ENCODE results near the gene FAF1. TPM values are rescaled to one million over a fixed set of nuclear protein-coding genes. Genes with fewer than 3 reads are reported as not detected.

Gene FAF1
- total RNA-seq, 1 donor = 49.6 TPM

DNA sequence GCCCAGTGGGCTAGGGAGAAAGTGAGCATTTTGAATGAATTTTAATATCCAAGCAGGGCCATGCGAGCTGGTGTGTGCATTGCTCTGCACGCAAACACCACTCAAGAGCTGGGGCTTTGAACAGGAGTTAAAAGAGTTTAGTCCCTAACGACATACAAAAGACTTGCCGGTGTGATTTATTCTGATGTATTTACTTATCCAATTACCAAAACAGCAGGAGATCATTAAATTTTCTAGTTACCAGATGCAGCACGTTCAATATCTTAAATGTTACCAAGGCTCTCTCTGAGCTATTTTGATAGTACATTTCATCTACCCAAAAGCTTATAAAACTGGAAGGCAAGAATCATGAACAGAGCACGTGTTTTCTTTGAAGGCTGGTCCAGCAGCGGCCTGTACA, 506.8 kb downstream of the FAF1 start:
- H3K27me3 ChIP-seq (ENCODE audit: insufficient read depth, low read length) = no peaks in the 10 kb centered on the region
- H3K9me3 ChIP-seq (ENCODE audit: low read depth, low read length) = no peaks in the 10 kb centered on the region
- no peaks in the 10 kb centered on the region for H3K4me1 ChIP-seq (ENCODE audit: insufficient read depth, low read length)
- no peak overlapping the region for H3K4me3 ChIP-seq (ENCODE audit: low read length)

DNA sequence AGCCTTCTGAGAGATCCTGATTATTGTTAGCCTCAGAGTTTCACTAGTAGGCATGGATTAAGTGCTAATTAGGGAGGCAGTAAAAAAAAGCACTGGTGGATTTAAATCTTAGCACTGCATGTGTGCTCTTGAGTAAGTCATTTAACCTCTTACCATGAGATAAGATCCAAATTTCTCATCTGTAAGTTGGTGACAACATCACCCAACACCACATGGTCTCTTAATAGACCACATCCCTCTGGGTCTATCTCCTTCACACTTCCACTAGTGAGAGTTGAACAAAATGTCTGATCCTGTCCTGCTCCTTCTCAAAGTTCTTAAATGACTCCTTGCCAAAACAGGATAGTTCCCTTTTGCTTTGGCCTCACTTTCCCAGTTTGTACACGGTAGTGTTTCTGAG, 507.4 kb downstream of the FAF1 start:
- H3K9me3 ChIP-seq (ENCODE audit: low read depth, low read length) = no peaks in the 10 kb centered on the region
- no peak overlapping the region for H3K4me3 ChIP-seq (ENCODE audit: low read length)
- no peaks in the 10 kb centered on the region for H3K4me1 ChIP-seq (ENCODE audit: insufficient read depth, low read length)
- H3K27me3 ChIP-seq (ENCODE audit: insufficient read depth, low read length) = no peaks in the 10 kb centered on the region

DNA sequence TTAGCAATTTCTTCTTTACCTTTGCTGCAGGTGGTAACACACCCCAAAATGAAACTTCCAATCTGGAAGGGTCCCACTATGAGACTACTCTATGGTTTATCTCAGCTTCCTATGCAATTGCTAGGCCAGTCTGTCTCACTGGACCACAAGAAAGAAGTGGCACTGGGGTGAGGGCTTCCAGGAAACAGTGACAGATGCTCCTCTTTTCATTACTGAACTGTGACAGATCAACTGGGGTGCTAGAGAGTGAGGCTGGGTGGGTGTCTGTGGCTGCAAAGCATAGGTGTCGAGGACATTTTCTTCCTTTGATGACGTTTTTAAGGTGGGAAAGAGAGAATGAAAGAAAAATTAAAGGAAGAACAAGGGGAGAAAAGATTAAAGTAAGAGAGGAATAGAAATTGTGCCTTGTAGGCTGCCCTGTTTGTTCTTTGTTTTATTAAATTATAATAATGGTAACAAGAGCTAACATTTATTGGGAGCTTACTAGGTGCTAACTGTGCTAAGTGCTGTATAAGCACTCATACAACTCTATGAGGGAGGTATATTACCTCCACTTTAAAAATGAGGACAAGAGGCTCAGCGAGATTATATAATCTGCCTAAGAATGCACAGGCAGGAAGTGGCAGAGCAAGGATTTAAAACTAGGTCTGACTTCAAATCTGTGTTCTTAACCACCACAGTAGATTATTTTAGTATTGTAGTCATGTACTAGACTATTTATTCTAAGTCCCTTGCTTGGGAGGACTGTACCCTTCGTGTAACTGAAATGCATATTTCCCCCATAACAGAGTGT, 509.0 kb downstream of the FAF1 start:
- H3K9me3 ChIP-seq (ENCODE audit: low read depth, low read length) = no peaks in the 10 kb centered on the region
- no peaks in the 10 kb centered on the region for H3K4me1 ChIP-seq (ENCODE audit: insufficient read depth, low read length)
- no peak overlapping the region for H3K4me3 ChIP-seq (ENCODE audit: low read length)
- no peaks in the 10 kb centered on the region for H3K27me3 ChIP-seq (ENCODE audit: insufficient read depth, low read length)

DNA sequence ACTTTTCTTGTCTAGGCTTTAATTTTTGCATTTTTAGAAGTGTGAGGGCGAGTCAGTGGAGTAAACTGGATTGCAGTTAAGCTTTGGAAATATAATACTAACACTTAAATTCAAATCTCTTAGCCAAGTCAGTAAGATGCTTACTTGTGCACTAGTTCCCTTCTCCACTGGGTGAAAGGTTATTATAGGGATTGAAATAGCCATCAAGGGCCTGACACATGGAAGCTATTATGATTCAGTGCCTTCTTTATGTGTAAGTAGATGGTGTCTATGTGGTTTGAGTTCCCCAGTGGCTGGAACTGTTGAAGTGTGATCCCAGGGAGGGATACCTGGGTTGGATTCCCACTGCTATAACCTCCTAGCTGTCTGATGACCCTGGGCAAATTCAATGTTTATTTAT, 512.1 kb downstream of the FAF1 start:
- no peaks in the 10 kb centered on the region for H3K9me3 ChIP-seq (ENCODE audit: low read depth, low read length)
- no peak overlapping the region for H3K4me3 ChIP-seq (ENCODE audit: low read length)
- H3K27me3 ChIP-seq (ENCODE audit: insufficient read depth, low read length) = no peaks in the 10 kb centered on the region
- no peaks in the 10 kb centered on the region for H3K4me1 ChIP-seq (ENCODE audit: insufficient read depth, low read length)

DNA sequence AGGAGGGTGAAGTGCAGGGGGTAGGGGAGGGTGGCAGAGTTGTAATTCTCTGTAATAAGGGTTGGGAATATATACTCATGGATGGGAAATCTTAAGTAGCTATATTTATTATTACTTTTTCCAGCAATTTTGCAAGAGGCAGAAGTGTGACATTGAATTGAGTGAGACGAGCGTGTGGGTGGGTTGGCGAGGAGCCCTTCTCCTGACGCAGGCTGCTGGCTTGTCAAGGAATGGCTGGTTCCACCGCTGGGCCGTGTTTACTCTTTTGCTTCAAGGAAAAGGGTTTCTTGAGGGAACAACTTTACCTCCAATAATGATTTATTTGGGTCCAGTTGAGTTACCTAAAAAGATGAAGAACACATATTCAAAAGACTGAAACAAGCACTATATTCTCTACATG, 518.9 kb downstream of the FAF1 start:
- H3K4me3 ChIP-seq (ENCODE audit: low read length) = no peak overlapping the region
- H3K27me3 ChIP-seq (ENCODE audit: insufficient read depth, low read length) = no peaks in the 10 kb centered on the region
- no peaks in the 10 kb centered on the region for H3K9me3 ChIP-seq (ENCODE audit: low read depth, low read length)
- H3K4me1 ChIP-seq (ENCODE audit: insufficient read depth, low read length) = no peaks in the 10 kb centered on the region

DNA sequence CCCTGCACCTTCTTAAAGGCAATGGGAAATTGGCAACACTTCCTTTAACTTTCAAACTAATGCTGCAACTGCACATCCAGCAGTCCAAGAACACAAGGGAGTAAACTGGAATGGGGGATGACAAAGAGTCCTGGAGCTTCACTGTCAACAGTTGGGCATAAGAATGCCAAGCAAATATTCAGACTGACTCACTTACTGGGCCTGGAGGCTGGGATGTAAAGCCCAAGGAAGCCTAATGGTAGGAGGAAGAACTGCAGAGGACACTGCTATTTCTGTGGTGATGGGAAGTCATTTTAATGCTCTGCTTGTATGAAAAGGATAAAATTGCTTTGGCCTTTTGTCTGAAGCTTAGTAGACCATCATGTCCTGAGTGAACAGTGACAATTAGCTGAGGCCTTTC, 521.1 kb downstream of the FAF1 start:
- Histone ChIP-seq H3K27me3 (ENCODE audit: insufficient read depth, low read length) (no peaks in the 10 kb centered on the region), H3K9me3 (ENCODE audit: low read depth, low read length) (no peaks in the 10 kb centered on the region), H3K4me3 (ENCODE audit: low read length) (no peak overlapping the region), H3K4me1 (ENCODE audit: insufficient read depth, low read length) (no peaks in the 10 kb centered on the region)

DNA sequence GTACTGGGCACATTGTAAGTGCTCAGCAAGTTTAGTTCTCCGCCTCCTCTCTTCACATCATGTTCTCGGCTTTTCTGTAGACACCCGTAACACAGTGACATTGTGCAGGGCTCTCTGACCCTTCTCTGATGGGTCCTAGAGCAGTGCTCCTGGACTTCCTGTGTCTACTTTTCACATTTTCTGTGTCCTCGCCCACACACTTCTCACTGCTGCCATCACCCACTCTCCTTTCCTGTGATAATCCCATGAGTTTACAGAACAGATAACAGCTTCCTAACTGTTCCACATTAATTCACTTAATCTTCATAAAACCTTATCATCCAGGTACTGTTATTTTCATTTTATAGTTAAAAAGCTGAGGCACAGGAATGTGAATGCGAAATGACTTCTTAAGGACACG, 523.6 kb downstream of the FAF1 start:
- Histone ChIP-seq H3K9me3 (ENCODE audit: low read depth, low read length) (no peaks in the 10 kb centered on the region), H3K27me3 (ENCODE audit: insufficient read depth, low read length) (peaks cover 17% of the 10 kb centered on the region), H3K4me1 (ENCODE audit: insufficient read depth, low read length) (no peaks in the 10 kb centered on the region), H3K4me3 (ENCODE audit: low read length) (no peak overlapping the region)

DNA sequence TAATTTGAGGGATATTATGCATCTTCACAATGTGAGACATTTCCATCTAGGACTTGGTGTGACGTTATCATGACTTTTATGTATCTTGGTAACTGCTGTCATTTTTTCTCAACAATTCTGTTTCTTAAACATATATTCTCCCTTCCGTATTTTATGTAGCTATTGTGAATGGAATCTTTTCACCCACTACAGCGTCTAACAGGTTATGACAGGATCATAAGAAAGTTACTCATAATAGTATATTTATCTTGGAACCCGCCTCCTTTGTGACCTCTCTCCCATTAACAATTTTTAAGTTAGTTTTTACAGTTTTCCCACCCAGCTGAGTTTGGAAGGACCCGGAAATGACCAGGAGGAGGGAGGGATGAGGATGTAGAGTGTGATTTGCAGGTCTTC, 530.1 kb downstream of the FAF1 start:
- Histone ChIP-seq H3K27me3 (ENCODE audit: insufficient read depth, low read length) (peaks cover 82% of the 10 kb centered on the region), H3K9me3 (ENCODE audit: low read depth, low read length) (no peaks in the 10 kb centered on the region), H3K4me3 (ENCODE audit: low read length) (no peak overlapping the region), H3K4me1 (ENCODE audit: insufficient read depth, low read length) (peaks cover 10% of the 10 kb centered on the region)

DNA sequence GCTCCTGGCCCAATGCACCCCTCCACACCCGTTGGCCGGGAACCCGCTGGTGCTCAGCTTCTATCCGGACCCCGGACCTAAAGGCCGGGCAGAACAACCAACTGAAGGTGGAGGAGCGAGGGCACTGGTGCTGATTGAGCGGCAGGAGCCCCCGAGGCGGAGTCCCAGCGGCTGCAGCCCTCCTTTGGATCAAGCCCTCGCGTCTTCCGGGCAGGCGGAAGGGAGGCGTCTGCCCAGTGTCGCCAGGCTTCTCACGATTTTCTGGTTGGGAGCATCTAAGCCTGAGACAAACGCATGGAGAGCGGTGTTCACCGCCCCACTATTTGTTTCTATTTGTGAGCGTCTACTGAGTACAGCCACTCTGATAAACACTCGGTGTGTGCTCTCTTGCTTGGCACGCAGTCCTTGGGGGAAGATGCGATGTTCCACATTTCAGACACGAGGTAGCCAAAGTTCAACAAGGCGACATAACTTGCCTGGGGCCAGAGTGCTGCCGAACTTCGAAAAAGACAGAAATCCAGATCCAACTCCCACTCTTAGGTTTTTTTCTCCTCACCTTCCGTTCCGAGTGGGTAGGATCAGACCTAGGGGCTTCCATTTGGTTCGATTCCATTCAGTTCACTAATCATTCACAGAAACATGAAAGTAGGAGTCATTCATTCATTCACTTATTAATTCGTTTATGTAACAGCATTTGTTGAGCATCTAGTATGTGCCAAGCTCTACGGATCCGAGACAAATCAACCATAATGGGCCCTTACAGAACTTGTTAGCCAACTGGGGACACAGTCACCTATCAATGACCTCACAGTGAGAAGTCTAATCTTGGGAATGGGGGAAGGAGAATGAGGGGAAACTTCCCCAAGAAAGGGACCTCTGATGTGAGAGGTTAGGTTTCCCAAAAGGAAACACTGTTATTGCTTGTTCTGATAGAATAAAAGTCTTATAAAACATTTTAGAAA, 532.0 kb downstream of the FAF1 start:
- Histone ChIP-seq H3K9me3 (ENCODE audit: low read depth, low read length) (no peaks in the 10 kb centered on the region), H3K4me3 (ENCODE audit: low read length) (no peak overlapping the region), H3K27me3 (ENCODE audit: insufficient read depth, low read length) (peaks cover 98% of the 10 kb centered on the region), H3K4me1 (ENCODE audit: insufficient read depth, low read length) (peaks cover 25% of the 10 kb centered on the region)

DNA sequence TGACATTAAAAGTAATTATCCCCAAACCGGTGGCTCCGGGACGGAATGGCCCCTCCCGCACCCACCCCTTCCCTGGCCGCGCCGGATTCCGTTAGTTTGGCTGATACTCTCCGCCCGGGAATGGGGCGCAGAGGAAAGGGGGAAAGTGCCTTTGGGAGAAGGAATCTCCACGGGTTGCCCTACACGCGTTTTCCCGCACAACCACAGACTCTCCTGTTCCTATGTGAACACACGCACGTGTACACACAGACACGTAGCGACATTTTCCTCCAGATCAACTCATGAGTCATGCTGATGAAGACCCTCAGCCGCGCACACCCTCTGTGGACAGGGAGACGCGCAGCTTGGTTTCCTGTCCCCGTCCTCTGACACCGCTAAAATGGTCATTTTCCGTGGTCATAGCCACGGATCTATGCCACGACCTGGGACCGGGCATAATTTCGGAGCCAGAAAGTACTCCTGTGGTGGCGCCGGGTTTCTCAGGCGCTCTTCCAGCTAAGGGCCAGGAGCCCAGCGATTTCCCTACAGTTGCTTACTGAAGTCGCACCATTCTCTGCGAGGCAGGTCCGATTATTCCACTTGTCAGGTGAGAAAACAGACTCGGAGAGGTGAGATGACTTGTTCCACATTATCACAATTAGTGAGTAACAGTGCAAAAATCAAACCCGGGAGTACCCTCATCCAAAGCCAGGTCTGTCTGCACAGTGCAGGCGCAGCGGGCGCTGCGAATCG, 532.8 kb downstream of the FAF1 start:
- peaks cover 99% of the 10 kb centered on the region for H3K27me3 ChIP-seq (ENCODE audit: insufficient read depth, low read length)
- peaks cover 30% of the 10 kb centered on the region for H3K4me1 ChIP-seq (ENCODE audit: insufficient read depth, low read length)
- H3K4me3 ChIP-seq (ENCODE audit: low read length) = no peak overlapping the region
- no peaks in the 10 kb centered on the region for H3K9me3 ChIP-seq (ENCODE audit: low read depth, low read length)

DNA sequence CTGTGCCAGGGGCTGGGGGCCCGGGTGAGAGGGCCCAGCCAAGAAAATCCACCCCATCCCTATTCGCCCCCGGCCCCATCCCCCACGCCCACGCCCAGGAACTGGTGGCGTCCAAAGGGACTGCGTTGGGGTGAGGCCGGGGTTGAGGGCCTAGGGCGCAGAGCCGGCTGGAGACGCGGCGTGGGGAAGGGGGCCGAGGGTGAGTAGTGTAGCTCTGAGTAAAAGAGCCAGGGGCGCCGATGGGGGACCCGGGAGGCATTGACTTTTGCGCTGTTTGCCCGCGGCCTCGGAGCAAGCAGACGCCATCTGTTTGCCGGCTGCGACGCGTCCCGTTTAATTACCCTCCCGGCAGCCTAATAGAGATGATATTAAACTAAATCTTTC, 533.4 kb downstream of the FAF1 start:
- H3K27me3 ChIP-seq (ENCODE audit: insufficient read depth, low read length) = peaks cover 99% of the 10 kb centered on the region
- no peaks in the 10 kb centered on the region for H3K9me3 ChIP-seq (ENCODE audit: low read depth, low read length)
- no peak overlapping the region for H3K4me3 ChIP-seq (ENCODE audit: low read length)
- peaks cover 30% of the 10 kb centered on the region for H3K4me1 ChIP-seq (ENCODE audit: insufficient read depth, low read length)

DNA sequence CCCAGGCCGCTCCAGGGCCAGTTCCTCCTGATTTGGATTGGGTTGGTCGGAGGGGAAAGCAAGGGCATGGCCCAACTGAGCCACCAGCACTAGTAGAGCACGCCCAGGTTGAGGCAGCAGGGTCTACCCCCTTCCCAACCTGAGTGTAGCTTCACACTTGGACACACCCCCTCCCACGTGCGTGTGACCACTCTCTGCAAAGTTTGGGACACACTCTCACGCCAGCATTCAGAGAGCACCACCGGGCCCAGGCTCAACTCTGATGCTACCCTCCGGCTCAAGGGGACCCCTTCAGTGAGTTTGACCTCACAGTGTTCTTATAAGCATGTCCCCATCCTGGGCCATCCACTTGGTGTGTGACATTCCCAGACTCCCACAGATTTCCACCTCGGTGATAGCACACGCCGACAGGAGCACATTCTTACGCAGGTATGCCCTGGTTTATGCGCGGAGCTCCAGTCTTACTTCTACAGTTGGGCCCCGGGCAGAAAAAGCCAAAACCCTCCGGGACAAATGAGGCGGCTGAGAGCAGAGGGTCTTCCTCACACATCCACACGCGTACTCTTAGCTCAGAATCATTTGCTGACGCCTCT, 533.9 kb downstream of the FAF1 start:
- no peak overlapping the region for H3K4me3 ChIP-seq (ENCODE audit: low read length)
- peaks cover 30% of the 10 kb centered on the region for H3K4me1 ChIP-seq (ENCODE audit: insufficient read depth, low read length)
- H3K9me3 ChIP-seq (ENCODE audit: low read depth, low read length) = no peaks in the 10 kb centered on the region
- H3K27me3 ChIP-seq (ENCODE audit: insufficient read depth, low read length) = peaks cover 97% of the 10 kb centered on the region

DNA sequence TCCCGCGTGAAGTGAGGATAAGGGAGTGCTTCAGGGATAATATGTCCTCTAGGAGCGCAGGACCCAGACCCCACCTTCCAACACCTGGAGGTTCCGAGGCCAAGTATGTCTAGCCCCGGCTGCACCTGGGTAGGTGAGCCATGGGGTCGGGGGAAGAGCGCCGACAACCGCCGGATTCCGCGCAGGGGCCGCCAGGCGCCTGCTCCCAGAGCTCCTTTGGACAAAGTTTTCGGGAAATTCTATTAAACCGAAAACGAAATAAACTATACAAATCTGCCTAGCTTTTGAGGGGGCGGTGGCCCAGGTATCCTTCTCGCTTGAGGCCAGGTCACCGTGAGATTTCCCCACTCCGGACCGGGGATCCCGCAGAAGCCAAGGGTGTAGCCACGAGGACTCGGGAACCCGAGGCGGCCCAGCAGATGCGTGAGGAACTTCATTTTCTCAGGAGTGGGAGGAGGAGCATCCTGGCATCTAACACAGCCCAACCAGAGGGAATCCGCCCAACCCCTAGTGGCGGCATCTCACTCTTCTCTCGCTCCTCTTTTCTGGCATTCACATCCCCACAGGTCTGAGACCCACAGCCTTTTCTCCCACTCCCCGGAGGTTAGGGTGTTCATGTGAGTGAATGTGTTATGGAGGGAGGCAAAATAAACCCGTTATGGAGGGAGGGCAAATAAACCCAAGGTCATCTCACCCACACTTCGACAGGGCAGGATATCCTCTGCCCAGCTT, 534.5 kb downstream of the FAF1 start:
- peaks cover 96% of the 10 kb centered on the region for H3K27me3 ChIP-seq (ENCODE audit: insufficient read depth, low read length)
- H3K4me3 ChIP-seq (ENCODE audit: low read length) = no peak overlapping the region
- no peaks in the 10 kb centered on the region for H3K9me3 ChIP-seq (ENCODE audit: low read depth, low read length)
- peaks cover 33% of the 10 kb centered on the region for H3K4me1 ChIP-seq (ENCODE audit: insufficient read depth, low read length)

DNA sequence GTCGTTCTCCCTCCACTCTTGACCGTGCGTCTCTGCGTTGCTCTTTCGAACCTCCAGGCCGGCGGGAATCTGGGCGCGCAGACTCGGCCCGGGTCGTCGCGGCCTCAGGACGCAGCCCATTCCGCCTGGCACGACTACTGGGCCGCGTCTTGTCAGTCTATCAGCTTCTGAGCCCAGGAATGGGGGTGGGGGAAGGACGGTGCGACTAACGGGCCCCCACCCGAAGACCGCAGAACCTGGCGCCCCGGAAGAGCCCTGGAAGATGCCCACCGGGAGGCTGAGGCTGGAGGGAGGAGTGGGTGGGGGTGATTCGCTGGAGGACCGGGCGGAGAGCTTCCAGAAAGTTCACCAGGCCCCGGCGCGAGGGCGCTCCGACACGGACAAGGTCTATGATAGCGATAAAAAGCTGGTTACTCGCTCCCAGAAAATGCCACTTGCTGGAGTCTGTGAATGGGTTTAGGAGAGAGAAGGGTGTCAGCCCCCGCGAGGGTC, 535.1 kb downstream of the FAF1 start:
- no peak overlapping the region for H3K4me3 ChIP-seq (ENCODE audit: low read length)
- peaks cover 31% of the 10 kb centered on the region for H3K4me1 ChIP-seq (ENCODE audit: insufficient read depth, low read length)
- peaks cover 96% of the 10 kb centered on the region for H3K27me3 ChIP-seq (ENCODE audit: insufficient read depth, low read length)
- H3K9me3 ChIP-seq (ENCODE audit: low read depth, low read length) = no peaks in the 10 kb centered on the region

Data from mononuclear cell (primary cell).